C4-2B (cell line): ENCODE measurements around the gene GNAZ.
"Not testable (repeated sequence)": the region's sequence is repeated elsewhere in the genome, so short reads cannot be mapped to it uniquely, and the experiment has no call there.

Experiments used
- H3K27ac ChIP-seq: fragments of 450-650 bp; 2 replicates; pipeline ENCODE4 v1.5.1; 2017
- ZFX ChIP-seq: fragments of 450-650 bp; IDR thresholded peaks from 2 replicates; pipeline ENCODE4 v1.6.1; 2017
- TF ChIP-seq, protein P1 (sequence below): fragments of 450-650 bp; conservative IDR thresholded peaks from 2 replicates; pipeline ENCODE4 v1.5.1; 2017; ENCODE audit warnings: mild to moderate bottlenecking

The GNAZ gene

DNA sequence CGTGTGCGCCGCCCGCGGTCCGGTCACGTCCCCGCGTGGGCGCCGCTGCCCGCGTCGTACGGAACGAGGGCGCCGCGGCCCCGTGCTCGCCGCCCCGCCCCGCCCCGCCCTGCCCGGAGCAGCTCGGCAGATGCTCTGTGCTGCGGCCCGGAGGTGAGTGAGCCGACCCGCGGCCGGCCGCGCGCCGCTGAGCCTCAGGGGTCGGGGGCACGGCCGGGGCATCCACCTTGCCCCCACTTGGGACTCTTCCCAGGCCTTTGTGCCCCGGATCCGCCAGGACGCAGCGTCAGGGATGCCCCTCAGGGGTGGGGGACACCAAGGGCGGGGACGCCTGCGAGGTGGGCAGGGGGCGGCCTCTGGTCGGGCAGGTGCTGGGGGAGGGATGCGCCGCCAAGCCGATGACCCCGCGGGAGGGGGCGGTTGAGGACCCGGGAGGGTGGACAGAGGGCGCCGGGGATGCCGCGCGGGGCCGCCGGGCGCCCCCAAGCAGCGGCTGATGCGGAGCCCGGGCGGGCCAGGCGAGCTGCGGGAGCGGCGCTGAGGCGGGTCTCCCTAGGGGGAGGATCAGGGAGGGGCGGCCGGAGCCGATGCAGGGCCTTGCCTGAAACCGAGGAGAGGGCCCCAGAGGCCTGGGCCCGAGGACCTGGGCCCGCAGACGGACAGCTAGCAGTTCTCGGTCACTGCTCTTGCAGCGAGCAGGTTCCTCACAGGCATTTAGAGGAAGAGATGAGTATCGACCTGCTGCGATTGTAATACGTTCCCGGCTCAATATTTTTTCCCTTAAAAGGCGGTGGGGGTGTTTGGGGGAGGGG lies at the start of gene GNAZ:
Gene GNAZ, plus strand, starts transcription at position 102 of the 812 bp plus-strand sequence. CDS start 25,177 bp downstream, outside the sequence.
- H3K27ac ChIP-seq = peak within 1 kb of the TSS; percentile 76
- TF ChIP-seq ZFX = peak; percentile 51; the same call in 1 of the 2 replicates
- TF ChIP-seq, protein P1, sequence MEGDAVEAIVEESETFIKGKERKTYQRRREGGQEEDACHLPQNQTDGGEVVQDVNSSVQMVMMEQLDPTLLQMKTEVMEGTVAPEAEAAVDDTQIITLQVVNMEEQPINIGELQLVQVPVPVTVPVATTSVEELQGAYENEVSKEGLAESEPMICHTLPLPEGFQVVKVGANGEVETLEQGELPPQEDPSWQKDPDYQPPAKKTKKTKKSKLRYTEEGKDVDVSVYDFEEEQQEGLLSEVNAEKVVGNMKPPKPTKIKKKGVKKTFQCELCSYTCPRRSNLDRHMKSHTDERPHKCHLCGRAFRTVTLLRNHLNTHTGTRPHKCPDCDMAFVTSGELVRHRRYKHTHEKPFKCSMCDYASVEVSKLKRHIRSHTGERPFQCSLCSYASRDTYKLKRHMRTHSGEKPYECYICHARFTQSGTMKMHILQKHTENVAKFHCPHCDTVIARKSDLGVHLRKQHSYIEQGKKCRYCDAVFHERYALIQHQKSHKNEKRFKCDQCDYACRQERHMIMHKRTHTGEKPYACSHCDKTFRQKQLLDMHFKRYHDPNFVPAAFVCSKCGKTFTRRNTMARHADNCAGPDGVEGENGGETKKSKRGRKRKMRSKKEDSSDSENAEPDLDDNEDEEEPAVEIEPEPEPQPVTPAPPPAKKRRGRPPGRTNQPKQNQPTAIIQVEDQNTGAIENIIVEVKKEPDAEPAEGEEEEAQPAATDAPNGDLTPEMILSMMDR = no peak

DNA sequence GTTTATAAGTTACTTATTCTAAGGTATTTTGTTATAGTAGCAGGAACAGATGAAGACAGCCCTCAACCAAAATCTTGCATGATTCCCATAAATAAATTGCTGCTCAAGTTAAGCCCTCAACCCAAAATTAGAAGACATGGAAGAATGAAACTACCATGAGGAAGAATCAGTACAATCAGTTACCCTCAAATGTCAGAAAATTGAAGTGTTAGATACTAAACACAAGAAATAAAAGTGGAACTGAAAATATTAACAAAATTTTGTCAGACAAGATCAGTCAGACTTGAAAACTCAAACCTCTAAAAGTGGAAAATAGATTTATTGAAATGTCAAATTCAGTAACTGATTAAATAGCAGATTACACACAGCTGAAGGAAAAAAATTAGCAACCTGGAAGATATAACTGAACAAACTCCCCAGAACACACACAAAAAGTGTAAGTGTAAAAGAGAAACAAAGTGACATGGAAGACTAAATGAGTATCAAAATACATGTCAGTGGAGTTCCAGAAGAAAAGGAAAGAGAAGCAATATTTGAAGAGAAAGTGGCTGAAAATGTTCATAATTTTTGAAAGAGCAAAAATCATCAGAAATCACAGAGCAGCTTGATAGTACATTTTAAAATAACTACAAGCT lies 49.5 kb upstream of the GNAZ start:
- no peak overlapping the region for H3K27ac ChIP-seq
- TF ChIP-seq, protein P1 = no peak
- no peak for TF ChIP-seq ZFX

GRCh38 chr22:23021660-23022353 lies 48.5 kb upstream of the GNAZ start:
- not testable (repeated sequence) for H3K27ac ChIP-seq

GRCh38 chr22:23023294-23023693 lies 47.0 kb upstream of the GNAZ start:
- H3K27ac ChIP-seq = no peak overlapping the region
- TF ChIP-seq, protein P1 = no peak
- TF ChIP-seq ZFX = no peak

- no peak for TF ChIP-seq ZFX
- TF ChIP-seq, protein P1 = no peak
- no peak overlapping the region for H3K27ac ChIP-seq
Observed at GRCh38 chr22:23026777-23027176, 43.5 kb upstream of the GNAZ start.

DNA sequence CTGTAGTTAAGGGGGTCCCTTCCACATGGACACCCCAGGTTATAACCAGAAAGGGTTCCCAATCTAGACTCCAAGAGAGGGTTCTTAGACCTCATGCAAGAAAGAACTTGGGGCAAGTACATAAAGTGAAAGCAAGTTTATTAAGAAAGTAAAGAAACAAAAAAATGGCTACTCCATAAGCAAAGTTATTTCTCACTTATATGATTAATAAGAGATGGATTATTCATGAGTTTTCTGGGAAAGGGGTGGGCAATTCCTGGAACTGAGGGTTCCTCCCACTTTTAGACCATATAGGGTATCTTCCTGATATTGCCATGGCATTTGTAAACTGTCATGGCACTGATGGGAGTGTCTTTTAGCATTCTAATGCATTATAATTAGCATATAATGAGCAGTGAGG lies 42.5 kb upstream of the GNAZ start:
- not testable (repeated sequence) for H3K27ac ChIP-seq

- TF ChIP-seq, protein P1 = no peak
- TF ChIP-seq ZFX = no peak
- no peak overlapping the region for H3K27ac ChIP-seq
Observed at GRCh38 chr22:23029521-23030228, 40.6 kb upstream of the GNAZ start.

DNA sequence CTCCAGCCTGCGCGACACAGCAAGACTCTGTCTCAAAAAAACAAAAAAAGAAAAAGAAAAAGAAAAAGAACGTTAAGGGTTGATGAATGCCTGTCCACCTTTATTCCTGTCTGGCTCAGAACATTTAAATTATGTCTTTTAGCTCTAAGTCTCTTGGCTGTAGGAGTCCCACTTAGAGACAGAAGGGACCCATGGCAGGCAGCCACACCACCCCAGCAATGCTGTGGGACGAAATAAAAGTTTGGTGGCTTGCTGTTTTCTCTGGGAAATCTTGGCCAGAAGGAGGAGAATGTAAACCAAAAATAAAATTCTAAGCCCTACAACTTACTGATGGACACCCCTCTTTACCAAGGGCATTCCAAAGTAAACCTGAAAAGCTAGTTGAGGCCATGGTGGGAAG lies 38.9 kb upstream of the GNAZ start:
- no peak overlapping the region for H3K27ac ChIP-seq
- TF ChIP-seq, protein P1 = no peak
- TF ChIP-seq ZFX = no peak
